Spleen (tissue), 7 donors: Measurements from ENCODE around the gene PALLD.

ENCODE experiments used
- POLR2AphosphoS5 ChIP-seq, 3 donors: sonication (generic); formaldehyde crosslinking; IDR thresholded peaks; one replicate each; pipeline ENCODE4 v1.5.1; 2017; ENCODE audit warnings: antibody characterized with exemption in 3 of 3
- TF ChIP-seq, protein P1 (sequence below), 11 experiments: fragments of 200-600 bp in 7 of 11; fragments of 450-650 bp in 4 of 11; sonication (generic) in 4 of 11; IDR thresholded peaks in 8 of 11; conservative IDR thresholded peaks in 3 of 11; 1 replicate in 7 of 11; 2 replicates in 4 of 11; pipeline versions ENCODE4 v1.4.0 to v1.8.0; 2016 to 2021; ENCODE audit warnings: antibody characterized with exemption in 11 of 11, inconsistent platforms in 4 of 11, mild to moderate bottlenecking in 1 of 11
- donor health status: DM: no; HTN: no; CAD: no; lungs with moderate emphysema.
- donor health status: DM: no; HTN: no; CAD: no.
- donor health status: DM: no; HTN: no; CAD: no.

- peak in 1 of 3 donors; percentile 9 for TF ChIP-seq POLR2AphosphoS5 (IDR thresholded peaks at IDR 0.05)
- TF ChIP-seq, protein P1, sequence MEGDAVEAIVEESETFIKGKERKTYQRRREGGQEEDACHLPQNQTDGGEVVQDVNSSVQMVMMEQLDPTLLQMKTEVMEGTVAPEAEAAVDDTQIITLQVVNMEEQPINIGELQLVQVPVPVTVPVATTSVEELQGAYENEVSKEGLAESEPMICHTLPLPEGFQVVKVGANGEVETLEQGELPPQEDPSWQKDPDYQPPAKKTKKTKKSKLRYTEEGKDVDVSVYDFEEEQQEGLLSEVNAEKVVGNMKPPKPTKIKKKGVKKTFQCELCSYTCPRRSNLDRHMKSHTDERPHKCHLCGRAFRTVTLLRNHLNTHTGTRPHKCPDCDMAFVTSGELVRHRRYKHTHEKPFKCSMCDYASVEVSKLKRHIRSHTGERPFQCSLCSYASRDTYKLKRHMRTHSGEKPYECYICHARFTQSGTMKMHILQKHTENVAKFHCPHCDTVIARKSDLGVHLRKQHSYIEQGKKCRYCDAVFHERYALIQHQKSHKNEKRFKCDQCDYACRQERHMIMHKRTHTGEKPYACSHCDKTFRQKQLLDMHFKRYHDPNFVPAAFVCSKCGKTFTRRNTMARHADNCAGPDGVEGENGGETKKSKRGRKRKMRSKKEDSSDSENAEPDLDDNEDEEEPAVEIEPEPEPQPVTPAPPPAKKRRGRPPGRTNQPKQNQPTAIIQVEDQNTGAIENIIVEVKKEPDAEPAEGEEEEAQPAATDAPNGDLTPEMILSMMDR (IDR thresholded peaks at IDR 0.05 in 8 of 11, conservative IDR thresholded peaks at IDR 0.05 in 3 of 11), result no peak
Observed at GRCh38 chr4:168882650-168883233, 385.9 kb downstream of the PALLD start.
